Measurements from ENCODE around the gene ARID4B.

GRCh38 chr1:235307158-235308124 lies 20.5 kb downstream of the ARID4B start:
- no peak for TF ChIP-seq CTCF (conservative IDR thresholded peaks at IDR 0.05; ENCODE audit: low read length)
- no peak for TF ChIP-seq EZH2phosphoT487 (IDR thresholded peaks at IDR 0.05; ENCODE audit: borderline replicate concordance)

Data from Loucy (cell line).